Body of pancreas (tissue), 4 donors: ENCODE data around the gene OPRPN. TPM values are rescaled to one million over a fixed set of nuclear protein-coding genes. Genes with fewer than 3 reads are reported as not detected.

Source experiments
- ATAC-seq: fragments of 150-250 bp; one replicate; pipeline ENCODE4 v1.9.1; 2016
- DNase-seq, 4 donors: peaks; one replicate each; pipeline ENCODE4 v3.0.0-alpha.2; 2019
- H3K27ac ChIP-seq, 4 donors: fragments of 200-600 bp; sonication (generic); 1 replicate in 3 of 4; 2 replicates in 1 of 4; pipeline versions ENCODE4 v1.5.1 to v1.6.1; 2016 to 2019; ENCODE audit warnings: mild to moderate bottlenecking in 1 of 4, mixed read lengths in 1 of 4, moderate library complexity in 1 of 4
- H3K27me3 ChIP-seq, 2 donors: fragments of 200-600 bp; sonication (generic); one replicate each; pipeline ENCODE4 v1.6.0; 2016; ENCODE audit warnings: mild to moderate bottlenecking in 1 of 2
- H3K36me3 ChIP-seq, 2 donors: fragments of 200-600 bp; sonication (generic); replicated peaks in 1 of 2; 2 replicates each; pipeline ENCODE4 v1.5.1; 2016; ENCODE audit warnings: low read depth in 2 of 2; ENCODE audit not compliant: insufficient read depth in 1 of 2
- H3K4me1 ChIP-seq: fragments of 200-600 bp; sonication (generic); one replicate; pipeline ENCODE4 v1.6.0; 2016
- H3K4me3 ChIP-seq, 2 donors: fragments of 200-600 bp; sonication (generic); 1 replicate in 1 of 2; 2 replicates in 1 of 2; pipeline ENCODE4 v1.5.1; 2016 to 2019
- H3K9me3 ChIP-seq, 3 donors: fragments of 200-600 bp; sonication (generic); 1 replicate in 2 of 3; 2 replicates in 1 of 3; pipeline ENCODE4 v1.5.1; 2016
- POLR2A ChIP-seq, 3 donors: fragments of 450-650 bp; IDR thresholded peaks; one replicate each; pipeline ENCODE4 v1.6.1; 2016; ENCODE audit warnings: antibody characterized with exemption in 3 of 3, mild to moderate bottlenecking in 2 of 3
- WGBS, 2 donors: methylation state at CpG; one replicate each; pipeline ENCODE4 v1.1.5; 2017; 5-methylcytosine and 5-hydroxymethylcytosine counted together
- intact Hi-C: fragments of 100-400 bp; cut with DNase I; formaldehyde crosslinking; loops from one replicate; pipeline ENCODE4 v1.15.1; 2023
- total RNA-seq, 2 donors: library from RNA; depleted of rRNA; stranded (reverse); fragments of >200 nt; gene quantifications; one replicate each; pipeline ENCODE4 v1.1.0, GENCODE V29; 2016
- TF ChIP-seq, protein P1 (sequence below), 7 experiments: fragments of 450-650 bp in 4 of 7; fragments of 200-600 bp in 3 of 7; sonication (generic) in 3 of 7; IDR thresholded peaks; one replicate each; pipeline ENCODE4 v1.5.1; 2016 to 2019; ENCODE audit warnings: antibody characterized with exemption in 7 of 7

OPRPN gene
- total RNA-seq, 2 donors from 2014 or later: 2.1 TPM; not detected in 1

DNA sequence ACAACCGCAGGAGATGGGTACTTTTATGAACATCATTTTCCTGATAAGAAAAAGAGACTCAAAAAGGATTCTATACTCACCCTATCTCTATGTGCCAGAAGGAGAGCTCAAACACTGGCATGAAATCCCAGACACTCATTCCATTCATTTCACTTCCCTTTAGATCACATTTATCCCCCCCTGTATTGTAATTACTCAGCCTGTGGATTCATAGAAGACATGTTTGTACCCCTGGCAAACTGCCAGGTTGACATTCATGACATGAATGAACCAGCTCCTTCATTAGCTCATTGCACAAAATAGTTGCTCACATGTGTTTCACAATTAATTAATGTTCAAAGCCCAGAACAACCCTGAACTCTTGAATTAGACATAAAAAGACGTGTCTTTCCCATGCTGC, 32.3 kb upstream of the OPRPN start:
- Histone ChIP-seq H3K4me1 (no peaks in the 10 kb centered on the region), H3K36me3 (no peaks in the 10 kb centered on the region), H3K9me3 (no peaks in the 10 kb centered on the region), H3K4me3 (no peak overlapping the region), H3K27ac (no peak overlapping the region), H3K27me3 (no peaks in the 10 kb centered on the region)
- ATAC-seq (no peak), DNase-seq (peak in 2 of 4 donors; percentile 9 to 11)
- TF ChIP-seq, protein P1, sequence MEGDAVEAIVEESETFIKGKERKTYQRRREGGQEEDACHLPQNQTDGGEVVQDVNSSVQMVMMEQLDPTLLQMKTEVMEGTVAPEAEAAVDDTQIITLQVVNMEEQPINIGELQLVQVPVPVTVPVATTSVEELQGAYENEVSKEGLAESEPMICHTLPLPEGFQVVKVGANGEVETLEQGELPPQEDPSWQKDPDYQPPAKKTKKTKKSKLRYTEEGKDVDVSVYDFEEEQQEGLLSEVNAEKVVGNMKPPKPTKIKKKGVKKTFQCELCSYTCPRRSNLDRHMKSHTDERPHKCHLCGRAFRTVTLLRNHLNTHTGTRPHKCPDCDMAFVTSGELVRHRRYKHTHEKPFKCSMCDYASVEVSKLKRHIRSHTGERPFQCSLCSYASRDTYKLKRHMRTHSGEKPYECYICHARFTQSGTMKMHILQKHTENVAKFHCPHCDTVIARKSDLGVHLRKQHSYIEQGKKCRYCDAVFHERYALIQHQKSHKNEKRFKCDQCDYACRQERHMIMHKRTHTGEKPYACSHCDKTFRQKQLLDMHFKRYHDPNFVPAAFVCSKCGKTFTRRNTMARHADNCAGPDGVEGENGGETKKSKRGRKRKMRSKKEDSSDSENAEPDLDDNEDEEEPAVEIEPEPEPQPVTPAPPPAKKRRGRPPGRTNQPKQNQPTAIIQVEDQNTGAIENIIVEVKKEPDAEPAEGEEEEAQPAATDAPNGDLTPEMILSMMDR (IDR thresholded peaks at IDR 0.05): no peak
- TF ChIP-seq POLR2A (IDR thresholded peaks at IDR 0.05): no peak
- intact Hi-C loops: no loop called here
- 14 to 31% methylated on average over 2 of the region's 2 CpGs for WGBS, 2 donors

DNA sequence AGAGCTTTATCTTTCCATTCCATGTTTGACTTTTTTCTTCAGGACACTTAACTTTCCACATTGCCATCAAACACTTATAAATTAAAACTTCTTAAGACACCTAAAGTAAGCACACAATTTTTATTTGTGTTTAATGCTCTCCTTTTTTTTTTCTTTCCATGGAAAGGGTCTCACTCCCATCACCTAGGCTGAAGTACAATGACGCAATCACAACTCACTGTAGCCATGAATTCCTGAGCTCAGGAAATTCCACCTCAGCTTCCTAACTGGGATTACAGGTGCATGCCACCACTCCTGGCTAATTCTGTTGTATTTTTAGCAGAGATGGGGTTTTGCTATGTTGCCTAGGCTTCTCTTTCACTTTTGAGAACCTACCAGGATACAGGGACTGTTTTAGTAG, 29.9 kb upstream of the OPRPN start:
- no peak for ATAC-seq
- no peak overlapping the region for H3K27ac ChIP-seq
- intact Hi-C loops: no loop called here
- TF ChIP-seq, protein P1 (IDR thresholded peaks at IDR 0.05): no peak
- no peak for TF ChIP-seq POLR2A (IDR thresholded peaks at IDR 0.05)
- H3K27me3 ChIP-seq: no peaks in the 10 kb centered on the region
- H3K4me3 ChIP-seq: no peak overlapping the region
- H3K9me3 ChIP-seq: no peaks in the 10 kb centered on the region
- 84 to 92% methylated on average over 1 of the region's 1 CpG for WGBS, 2 donors
- no peak for DNase-seq
- H3K4me1 ChIP-seq: no peaks in the 10 kb centered on the region
- H3K36me3 ChIP-seq: no peaks in the 10 kb centered on the region

- WGBS, 2 donors: 65 to 77% methylated on average over 4 of the region's 4 CpGs
- Histone ChIP-seq H3K36me3 (no peaks in the 10 kb centered on the region), H3K4me3 (no peak overlapping the region), H3K27me3 (no peaks in the 10 kb centered on the region), H3K9me3 (no peaks in the 10 kb centered on the region), H3K4me1 (no peaks in the 10 kb centered on the region), H3K27ac (no peak overlapping the region)
- no peak for DNase-seq
- intact Hi-C loops: no loop called here
- no peak for ATAC-seq
- TF ChIP-seq, protein P1 (IDR thresholded peaks at IDR 0.05): no peak
- TF ChIP-seq POLR2A (IDR thresholded peaks at IDR 0.05): no peak
Measured at GRCh38 chr4:70371987-70372386, 25.8 kb upstream of the OPRPN start.

DNA sequence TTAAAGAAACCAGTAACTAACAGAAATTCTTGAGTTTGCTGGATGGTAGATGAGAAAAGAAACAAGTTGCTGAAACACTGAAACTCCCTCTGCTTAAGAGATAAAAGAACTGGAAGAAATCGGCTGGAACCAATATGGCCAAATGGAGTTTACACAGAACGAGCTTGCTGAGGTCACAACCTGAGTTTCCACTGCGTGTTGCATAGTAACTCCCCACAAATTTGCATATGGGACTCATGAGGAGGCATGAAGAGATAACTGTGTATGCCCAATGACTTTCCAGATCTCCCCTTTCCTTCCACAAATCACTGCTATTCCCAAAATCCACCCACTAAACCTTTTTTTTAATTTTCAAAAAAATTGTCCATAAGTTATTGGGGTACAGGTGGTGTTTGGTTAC, 25.0 kb upstream of the OPRPN start:
- no peaks in the 10 kb centered on the region for H3K9me3 ChIP-seq
- H3K4me1 ChIP-seq: no peaks in the 10 kb centered on the region
- no peak overlapping the region for H3K27ac ChIP-seq
- ATAC-seq (no peak), DNase-seq (no peak)
- intact Hi-C loops: no loop called here
- WGBS, 2 donors: 66 to 71% methylated on average over 3 of the region's 3 CpGs
- no peaks in the 10 kb centered on the region for H3K36me3 ChIP-seq
- no peak overlapping the region for H3K4me3 ChIP-seq
- TF ChIP-seq, protein P1 (IDR thresholded peaks at IDR 0.05): no peak
- no peak for TF ChIP-seq POLR2A (IDR thresholded peaks at IDR 0.05)
- no peaks in the 10 kb centered on the region for H3K27me3 ChIP-seq

- TF ChIP-seq, protein P1 (IDR thresholded peaks at IDR 0.05): no peak
- no peak for TF ChIP-seq POLR2A (IDR thresholded peaks at IDR 0.05)
Measured at GRCh38 chr4:70380578-70380977, 17.2 kb upstream of the OPRPN start.

More at GRCh38 chr4:70380578-70380977, 17.2 kb upstream of the OPRPN start:
- DNase-seq (no peak), ATAC-seq (no peak)
- no peaks in the 10 kb centered on the region for H3K27me3 ChIP-seq
- H3K4me3 ChIP-seq: no peak overlapping the region
- intact Hi-C loops: no loop called here
- 63 to 72% methylated on average over 3 of the region's 3 CpGs for WGBS, 2 donors
- no peak overlapping the region for H3K27ac ChIP-seq
- H3K36me3 ChIP-seq: no peaks in the 10 kb centered on the region
- H3K9me3 ChIP-seq: no peaks in the 10 kb centered on the region
- no peaks in the 10 kb centered on the region for H3K4me1 ChIP-seq
